ENCODE data around the gene METAP2.

The METAP2 gene

DNA sequence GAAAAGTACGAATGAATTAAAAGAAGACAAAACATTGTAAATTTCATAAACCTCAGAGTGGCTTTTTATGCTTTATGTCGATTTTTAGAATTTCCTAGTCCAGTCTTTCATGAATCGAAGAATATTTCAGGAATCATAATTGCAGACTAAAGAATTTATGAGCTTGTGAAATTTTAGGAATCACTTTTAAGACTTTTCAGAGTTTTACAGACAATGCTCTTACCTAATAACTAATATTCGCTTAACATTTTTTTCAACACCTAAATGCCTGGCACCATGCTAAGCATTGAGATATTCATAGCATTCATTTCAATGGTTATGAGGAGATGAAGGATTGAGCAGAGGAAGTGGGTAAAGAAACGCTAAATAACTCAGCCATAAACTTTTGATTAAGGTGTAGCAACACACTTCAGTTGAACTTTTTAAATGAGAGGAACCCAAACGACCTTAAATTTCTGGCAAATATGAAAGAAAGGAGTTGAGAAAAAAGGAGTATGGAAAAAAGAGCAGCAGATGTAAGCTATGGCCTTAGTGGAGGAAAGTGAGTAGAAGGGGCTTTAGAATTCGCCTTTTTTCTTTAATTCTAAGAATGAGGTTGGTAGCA lies 78.1 kb downstream of the METAP2 start:
- no peak for DNase-seq

- DNase-seq = no peak
Measured at GRCh38 chr12:95553197-95553943, 79.4 kb downstream of the METAP2 start.

- DNase-seq = no peak
Measured at GRCh38 chr12:95554532-95555071, 80.7 kb downstream of the METAP2 start.

- DNase-seq = no peak
Measured at GRCh38 chr12:95557625-95558024, 83.7 kb downstream of the METAP2 start.
